Natural killer cell (primary cell): ENCODE results near the gene WDFY1. TPM values are rescaled to one million over a fixed set of nuclear protein-coding genes. Genes with fewer than 3 reads are reported as not detected.

Experiments used
- ATAC-seq, 3 donors: fragments of 150-1000 bp in 2 of 3; fragments of 200-7000 bp in 1 of 3; cut with Tn5 transposase; 1 replicate in 1 of 3; 2 replicates in 2 of 3; pipeline ENCODE4 v1.10.0; 2021; ENCODE audit warnings: mild to moderate bottlenecking in 2 of 3, moderate library complexity in 2 of 3
- DNase-seq, 2 donors: peaks; one replicate each; pipeline versions ENCODE4 v3.0.0 to v3.0.0-alpha.2; 2013 to 2021; ENCODE audit warnings: mixed read lengths in 1 of 2
- H3K27ac ChIP-seq: one replicate; pipeline ENCODE4 v1.5.1; 2013; ENCODE audit warnings: mild to moderate bottlenecking, low read length
- H3K27me3 ChIP-seq: one replicate; pipeline ENCODE4 v1.6.1; 2013; ENCODE audit warnings: low read length; ENCODE audit not compliant: control insufficient read depth, insufficient read depth
- H3K36me3 ChIP-seq: one replicate; pipeline ENCODE4 v1.6.1; 2013; ENCODE audit warnings: low read length; ENCODE audit not compliant: control insufficient read depth, insufficient read depth
- H3K4me1 ChIP-seq: one replicate; pipeline ENCODE4 v1.6.1; 2013; ENCODE audit warnings: low read length; ENCODE audit not compliant: control insufficient read depth, insufficient read depth
- H3K4me3 ChIP-seq: one replicate; pipeline ENCODE4 v1.5.1; 2013; ENCODE audit warnings: low read length
- H3K9me3 ChIP-seq: one replicate; pipeline ENCODE4 v1.6.1; 2013; ENCODE audit warnings: low read length; ENCODE audit not compliant: control insufficient read depth, insufficient read depth
- H3K27ac Mint-ChIP-seq, 2 donors: one replicate each; pipeline ENCODE4 v1.8.0; 2022; ENCODE audit warnings: mild to moderate bottlenecking in 2 of 2, mixed read lengths in 2 of 2, moderate library complexity in 1 of 2
- H3K27me3 Mint-ChIP-seq, 2 donors: one replicate each; pipeline ENCODE4 v1.8.0; 2022; ENCODE audit warnings: low read depth in 2 of 2, mixed read lengths in 2 of 2
- H3K36me3 Mint-ChIP-seq: one replicate; pipeline ENCODE4 v1.8.0; 2022; ENCODE audit warnings: mixed read lengths
- H3K4me1 Mint-ChIP-seq, 2 donors: one replicate each; pipeline ENCODE4 v1.8.0; 2022; ENCODE audit warnings: mixed read lengths in 2 of 2
- H3K4me3 Mint-ChIP-seq: one replicate; pipeline ENCODE4 v1.8.0; 2022; ENCODE audit warnings: mild to moderate bottlenecking, moderate library complexity, mixed read lengths
- H3K9me3 Mint-ChIP-seq, 2 donors: one replicate each; pipeline ENCODE4 v1.8.0; 2022; ENCODE audit warnings: mixed read lengths in 2 of 2
- WGBS: methylation state at CpG from one replicate; pipeline ENCODE4 v1.1.7; 2013; ENCODE audit warnings: missing lambda C conversion rate; ENCODE audit not compliant: insufficient coverage; 5-methylcytosine and 5-hydroxymethylcytosine counted together
- intact Hi-C: fragments of 100-400 bp; cut with micrococcal nuclease; formaldehyde crosslinking; loops from one replicate; pipeline ENCODE4 v1.14.2; 2022
- total RNA-seq, 4 donors: library from RNA; stranded (reverse); fragments of 120-200 nt in 1 of 4; gene quantifications; one replicate each; pipeline versions ENCODE4 v1.2.3 to v1.2.4, GENCODE V29; 2013 to 2022
- TF ChIP-seq, protein P1 (sequence below): fragments of 200-600 bp; IDR thresholded peaks from one replicate; pipeline ENCODE4 v1.8.0; 2022; ENCODE audit warnings: antibody characterized with exemption

Gene WDFY1
- total RNA-seq, 3 donors from 2014 or later (not counting 1 experiment from before 2014, with no cell fraction given), result 90.2 to 96.2 (median 92.0) TPM

DNA sequence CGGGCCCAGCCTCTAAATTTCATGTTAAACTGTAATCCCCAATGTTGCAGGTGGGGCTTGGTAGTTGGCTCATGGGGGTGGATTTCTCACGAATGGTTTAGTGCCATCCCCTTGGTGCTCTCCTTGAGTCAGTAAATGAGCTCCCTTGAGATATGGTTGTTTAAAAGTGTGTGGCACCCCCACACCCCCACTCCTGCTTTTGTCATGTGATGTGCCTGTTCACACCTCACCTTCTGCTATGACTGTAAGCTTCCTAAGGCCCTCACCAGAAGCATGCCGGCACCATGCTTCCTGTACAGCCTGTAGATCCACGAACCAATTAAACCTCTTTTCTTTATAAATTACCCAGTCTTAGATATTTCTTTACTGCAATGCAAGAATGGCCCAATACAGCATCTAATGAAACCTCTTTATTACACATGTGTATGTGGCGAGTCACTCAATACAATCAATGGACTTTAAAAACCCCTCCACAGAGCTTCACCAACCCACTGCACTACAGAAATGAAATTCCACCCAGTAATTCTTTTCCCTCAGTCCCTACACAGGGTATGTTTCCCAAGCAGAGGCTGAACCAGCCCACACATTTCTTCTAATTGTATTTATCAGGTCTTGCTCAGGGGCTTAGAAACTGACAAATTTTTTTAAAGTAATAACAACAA, 47.3 kb downstream of the WDFY1 start:
- Histone ChIP-seq H3K9me3 (no peaks in the 10 kb centered on the region), H3K4me3 (no peak overlapping the region), H3K4me1 (no peaks in the 10 kb centered on the region), H3K27me3 (no peaks in the 10 kb centered on the region), H3K36me3 (peaks cover 61% of the 10 kb centered on the region), H3K27ac (peak overlapping the region; percentile 30)
- ATAC-seq (no peak), DNase-seq (no peak)
- H3K4me3 Mint-ChIP-seq, result no peak overlapping the region
- no peaks in the 10 kb centered on the region for H3K9me3 Mint-ChIP-seq
- 80% methylated on average over 5 of the region's 5 CpGs for WGBS
- intact Hi-C loops, result loop anchor here (2.0 kb wide), 1 partner anchor 15 kb away; no protein-coding TSS in a partner anchor
- no peaks in the 10 kb centered on the region for H3K27me3 Mint-ChIP-seq
- peak overlapping the region in 1 of 2 donors; percentile 91 for H3K27ac Mint-ChIP-seq
- TF ChIP-seq, protein P1, sequence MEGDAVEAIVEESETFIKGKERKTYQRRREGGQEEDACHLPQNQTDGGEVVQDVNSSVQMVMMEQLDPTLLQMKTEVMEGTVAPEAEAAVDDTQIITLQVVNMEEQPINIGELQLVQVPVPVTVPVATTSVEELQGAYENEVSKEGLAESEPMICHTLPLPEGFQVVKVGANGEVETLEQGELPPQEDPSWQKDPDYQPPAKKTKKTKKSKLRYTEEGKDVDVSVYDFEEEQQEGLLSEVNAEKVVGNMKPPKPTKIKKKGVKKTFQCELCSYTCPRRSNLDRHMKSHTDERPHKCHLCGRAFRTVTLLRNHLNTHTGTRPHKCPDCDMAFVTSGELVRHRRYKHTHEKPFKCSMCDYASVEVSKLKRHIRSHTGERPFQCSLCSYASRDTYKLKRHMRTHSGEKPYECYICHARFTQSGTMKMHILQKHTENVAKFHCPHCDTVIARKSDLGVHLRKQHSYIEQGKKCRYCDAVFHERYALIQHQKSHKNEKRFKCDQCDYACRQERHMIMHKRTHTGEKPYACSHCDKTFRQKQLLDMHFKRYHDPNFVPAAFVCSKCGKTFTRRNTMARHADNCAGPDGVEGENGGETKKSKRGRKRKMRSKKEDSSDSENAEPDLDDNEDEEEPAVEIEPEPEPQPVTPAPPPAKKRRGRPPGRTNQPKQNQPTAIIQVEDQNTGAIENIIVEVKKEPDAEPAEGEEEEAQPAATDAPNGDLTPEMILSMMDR, result no peak
- H3K4me1 Mint-ChIP-seq, result peaks cover 21 to 23% of the 10 kb centered on the region in 2 donors
- peaks cover 8% of the 10 kb centered on the region for H3K36me3 Mint-ChIP-seq

GRCh38 chr2:223896833-223897311, 48.3 kb downstream of the WDFY1 start:
- Histone ChIP-seq H3K4me1 (no peaks in the 10 kb centered on the region), H3K9me3 (no peaks in the 10 kb centered on the region), H3K4me3 (no peak overlapping the region), H3K27ac (peak overlapping the region; percentile 81), H3K27me3 (no peaks in the 10 kb centered on the region), H3K36me3 (peaks cover 66% of the 10 kb centered on the region)
- H3K27ac Mint-ChIP-seq, result peak overlapping the region; percentile 51 to 91
- DNase-seq (peak in 1 of 2 donors; percentile 12), ATAC-seq (peak; percentile 43 to 77 (median 56))
- H3K36me3 Mint-ChIP-seq, result peaks cover 8% of the 10 kb centered on the region
- TF ChIP-seq, protein P1, result no peak
- H3K4me3 Mint-ChIP-seq, result no peak overlapping the region
- 20% methylated on average over 3 of the region's 4 CpGs for WGBS
- no peaks in the 10 kb centered on the region for H3K9me3 Mint-ChIP-seq
- no peaks in the 10 kb centered on the region for H3K27me3 Mint-ChIP-seq
- intact Hi-C loops, result loop anchor here (2.0 kb wide), 1 partner anchor 14 kb away; no protein-coding TSS in a partner anchor
- peaks cover 21 to 23% of the 10 kb centered on the region in 2 donors for H3K4me1 Mint-ChIP-seq

DNA sequence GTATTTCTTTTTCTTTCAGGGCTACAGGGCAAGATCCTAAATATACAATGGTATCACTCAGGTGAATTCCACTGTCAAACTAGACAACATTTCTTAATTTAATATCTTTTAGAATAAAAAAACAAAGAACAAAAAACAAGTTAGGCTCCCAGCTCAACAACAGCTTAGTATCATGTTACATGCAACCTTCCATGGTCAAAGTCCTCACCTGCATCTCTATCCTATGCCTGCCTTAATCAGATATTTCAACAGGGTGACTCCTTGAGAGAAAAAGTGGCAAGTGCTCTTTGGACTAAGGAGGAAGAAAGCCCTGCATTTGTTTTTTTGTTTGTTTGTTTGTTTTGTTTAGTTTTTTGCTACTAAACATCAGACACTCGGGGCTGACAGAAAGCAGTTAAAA, 50.2 kb downstream of the WDFY1 start:
- Histone ChIP-seq H3K36me3 (peaks cover 56% of the 10 kb centered on the region), H3K4me1 (no peaks in the 10 kb centered on the region), H3K27ac (peak overlapping the region; percentile 81), H3K4me3 (no peak overlapping the region), H3K27me3 (no peaks in the 10 kb centered on the region), H3K9me3 (no peaks in the 10 kb centered on the region)
- TF ChIP-seq, protein P1, result no peak
- Mint-ChIP-seq H3K4me1 (peaks cover 21 to 23% of the 10 kb centered on the region in 2 donors), H3K27me3 (no peaks in the 10 kb centered on the region), H3K36me3 (peaks cover 8% of the 10 kb centered on the region), H3K4me3 (no peak overlapping the region), H3K9me3 (no peaks in the 10 kb centered on the region), H3K27ac (peak overlapping the region in 1 of 2 donors; percentile 45)
- ATAC-seq, result no peak
- no peak for DNase-seq
- intact Hi-C loops, result no loop called here
- WGBS, result 91% methylated on average over 1 of the region's 1 CpG
